Sigmoid colon (tissue), 4 donors: ENCODE data around the gene CAMTA1.

Source experiments
- EP300 ChIP-seq, 4 donors: sonication (generic); formaldehyde crosslinking; IDR thresholded peaks; one replicate each; pipeline ENCODE4 v1.6.1; 2017; ENCODE audit warnings: antibody characterized with exemption in 4 of 4
- POLR2A ChIP-seq, 2 donors: fragments of 450-650 bp; IDR thresholded peaks; one replicate each; pipeline ENCODE4 v1.6.1; 2016; ENCODE audit warnings: antibody characterized with exemption in 2 of 2, mild to moderate bottlenecking in 2 of 2, moderate library complexity in 2 of 2
- POLR2AphosphoS5 ChIP-seq, 4 donors: sonication (generic); formaldehyde crosslinking; IDR thresholded peaks; one replicate each; pipeline ENCODE4 v1.6.1; 2017; ENCODE audit warnings: antibody characterized with exemption in 4 of 4
- TF ChIP-seq, protein P1 (sequence below), 4 experiments: fragments of 450-650 bp in 3 of 4; fragments of 200-600 bp in 1 of 4; IDR thresholded peaks; one replicate each; pipeline ENCODE4 v1.5.1; 2016 to 2019; ENCODE audit warnings: antibody characterized with exemption in 4 of 4, mild to moderate bottlenecking in 3 of 4, moderate library complexity in 2 of 4

GRCh38 chr1:6790146-6790545 lies 4.9 kb downstream of the CAMTA1 start:
- TF ChIP-seq, protein P1, sequence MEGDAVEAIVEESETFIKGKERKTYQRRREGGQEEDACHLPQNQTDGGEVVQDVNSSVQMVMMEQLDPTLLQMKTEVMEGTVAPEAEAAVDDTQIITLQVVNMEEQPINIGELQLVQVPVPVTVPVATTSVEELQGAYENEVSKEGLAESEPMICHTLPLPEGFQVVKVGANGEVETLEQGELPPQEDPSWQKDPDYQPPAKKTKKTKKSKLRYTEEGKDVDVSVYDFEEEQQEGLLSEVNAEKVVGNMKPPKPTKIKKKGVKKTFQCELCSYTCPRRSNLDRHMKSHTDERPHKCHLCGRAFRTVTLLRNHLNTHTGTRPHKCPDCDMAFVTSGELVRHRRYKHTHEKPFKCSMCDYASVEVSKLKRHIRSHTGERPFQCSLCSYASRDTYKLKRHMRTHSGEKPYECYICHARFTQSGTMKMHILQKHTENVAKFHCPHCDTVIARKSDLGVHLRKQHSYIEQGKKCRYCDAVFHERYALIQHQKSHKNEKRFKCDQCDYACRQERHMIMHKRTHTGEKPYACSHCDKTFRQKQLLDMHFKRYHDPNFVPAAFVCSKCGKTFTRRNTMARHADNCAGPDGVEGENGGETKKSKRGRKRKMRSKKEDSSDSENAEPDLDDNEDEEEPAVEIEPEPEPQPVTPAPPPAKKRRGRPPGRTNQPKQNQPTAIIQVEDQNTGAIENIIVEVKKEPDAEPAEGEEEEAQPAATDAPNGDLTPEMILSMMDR (IDR thresholded peaks at IDR 0.05): no peak
- TF ChIP-seq POLR2AphosphoS5 (IDR thresholded peaks at IDR 0.05) (no peak), EP300 (IDR thresholded peaks at IDR 0.05) (no peak), POLR2A (IDR thresholded peaks at IDR 0.05) (no peak)
